Measurements from ENCODE around the gene ELANE. TPM values are rescaled to one million over a fixed set of nuclear protein-coding genes. Genes with fewer than 3 reads are reported as not detected.

ELANE gene
- total and polyA plus RNA-seq, 9 of the 15 experiments (the other 6 are each of a cell fraction or from before 2014, with no cell fraction given) = not detected

GRCh38 chr19:902446-903226 lies 50.5 kb downstream of the ELANE start:
- Histone ChIP-seq H3K27me3 (ENCODE audit: control insufficient read depth in 2 of 2, insufficient read depth in 2 of 2, low read length in 2 of 2) (no peaks in the 10 kb centered on the region), H3K4me2 (ENCODE audit: insufficient read depth, low read length) (no peak overlapping the region), H3K9me1 (ENCODE audit: control insufficient read depth, insufficient read depth, low read length) (peaks cover 5% of the 10 kb centered on the region), H3K9me3 (replicated peaks; ENCODE audit: control insufficient read depth, insufficient read depth, low read depth, low read length) (no peaks in the 10 kb centered on the region), H3K4me3 (no peak overlapping the region), H4K20me1 (replicated peaks; ENCODE audit: control insufficient read depth, insufficient read depth, low read length) (peaks cover 12% of the 10 kb centered on the region), H2AFZ (ENCODE audit: low read depth, low read length) (no peak overlapping the region), H3K27ac (ENCODE audit: extremely low read depth, low read depth, low read length) (peak overlapping the region; percentile 61; the same call in 1 of the 3 replicates), H3K9ac (ENCODE audit: insufficient read depth in 1 of 2, low read depth in 2 of 2, low read length in 2 of 2) (no peak overlapping the region; a peak in 1 of 4 replicates), H3K36me3 (ENCODE audit: control insufficient read depth, insufficient read depth, low read length) (peaks cover 64% of the 10 kb centered on the region; the same call in 2 of the 3 replicates), H3K4me1 (replicated peaks in 1 of 2; ENCODE audit: control insufficient read depth in 2 of 2, insufficient read depth in 2 of 2, low read length in 2 of 2) (peaks cover 52 to 83% of the 10 kb centered on the region in 2 experiments), H3K79me2 (ENCODE audit: control insufficient read depth, insufficient read depth, low read length) (peaks cover 73% of the 10 kb centered on the region)
- DNase-seq (ENCODE audit: extremely low read depth in 1 of 4, low spot score in 3 of 4) (no peak), ATAC-seq (no peak), FAIRE-seq (no peak)
- no TSS peak for BruUV-seq (replicated peaks)
- ChIA-PET POLR2A (interaction anchor here (3.2 kb wide), 1 partner anchor 9 kb away, joined by 15 read pairs; the partner anchor contains the start of genes MED16 and RNU6-9), CTCF (ENCODE audit: low intra/inter-chr PET ratio) (interaction anchor here (0.6 kb wide), 2 partner anchors 20 to 99 kb away, joined by 3 to 5 read pairs; no protein-coding TSS in a partner anchor)
- 81% methylated on average over 14 of the region's 14 CpGs for WGBS (ENCODE audit: insufficient coverage, low coverage, missing lambda C conversion rate)
- intact Hi-C loops (cut with micrococcal nuclease) = no loop called here
- in situ Hi-C loops (cut with MboI) = no loop called here
- TF ChIP-seq PTBP1 (IDR thresholded peaks at IDR 0.05; ENCODE audit: low read depth, low read length) = 0 out of 2 replicates have a peak, but pooled peaks have one; percentile 76
- TF ChIP-seq CTBP1 (IDR thresholded peaks at IDR 0.05; ENCODE audit: borderline replicate concordance) = no peak
- peak in 1 of 2 experiments; percentile 67; a peak in 1 of 4 replicates for TF ChIP-seq RCOR1 (IDR thresholded peaks at IDR 0.05; ENCODE audit: borderline replicate concordance in 1 of 2, low read depth in 2 of 2, low read length in 2 of 2)
- no peak for TF ChIP-seq PRPF4 (IDR thresholded peaks at IDR 0.05; ENCODE audit: insufficient read depth, low read depth, low read length, poor library complexity, severe bottlenecking)
- TF ChIP-seq, protein P1, sequence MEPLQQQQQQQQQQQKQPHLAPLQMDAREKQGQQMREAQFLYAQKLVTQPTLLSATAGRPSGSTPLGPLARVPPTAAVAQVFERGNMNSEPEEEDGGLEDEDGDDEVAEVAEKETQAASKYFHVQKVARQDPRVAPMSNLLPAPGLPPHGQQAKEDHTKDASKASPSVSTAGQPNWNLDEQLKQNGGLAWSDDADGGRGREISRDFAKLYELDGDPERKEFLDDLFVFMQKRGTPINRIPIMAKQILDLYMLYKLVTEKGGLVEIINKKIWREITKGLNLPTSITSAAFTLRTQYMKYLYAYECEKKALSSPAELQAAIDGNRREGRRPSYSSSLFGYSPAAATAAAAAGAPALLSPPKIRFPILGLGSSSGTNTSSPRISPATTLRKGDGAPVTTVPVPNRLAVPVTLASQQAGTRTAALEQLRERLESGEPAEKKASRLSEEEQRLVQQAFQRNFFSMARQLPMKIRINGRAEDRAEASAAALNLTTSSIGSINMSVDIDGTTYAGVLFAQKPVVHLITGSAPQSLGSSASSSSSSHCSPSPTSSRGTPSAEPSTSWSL (CRISPR knock-in tag; IDR thresholded peaks at IDR 0.05; ENCODE audit: borderline replicate concordance) = no peak
- peak; percentile 79 for TF ChIP-seq RBM25 (IDR thresholded peaks at IDR 0.05; ENCODE audit: low read depth, low read length, severe bottlenecking)
- no peak for TF ChIP-seq ZNF764 (CRISPR knock-in tag; IDR thresholded peaks at IDR 0.05; ENCODE audit: low read depth)
- no peak for TF ChIP-seq EP400 (IDR thresholded peaks at IDR 0.05)
- peak; percentile 81 for TF ChIP-seq HDAC2 (IDR thresholded peaks at IDR 0.05)
- TF ChIP-seq SMARCA5 (IDR thresholded peaks at IDR 0.05) = peak; percentile 91
- TF ChIP-seq ADNP (tag; IDR thresholded peaks at IDR 0.05) = peak; percentile 83
- TF ChIP-seq ZNF232 (CRISPR knock-in tag; IDR thresholded peaks at IDR 0.05) = no peak
- TF ChIP-seq ZFP36 (IDR thresholded peaks at IDR 0.05; ENCODE audit: low read depth, low read length, partially characterized antibody) = peak; percentile 88
- TF ChIP-seq ATF6 (CRISPR knock-in tag; IDR thresholded peaks at IDR 0.05) = no peak
- TF ChIP-seq SAFB (IDR thresholded peaks at IDR 0.05; ENCODE audit: borderline replicate concordance, low read depth, low read length) = no peak
- TF ChIP-seq ELF4 (CRISPR knock-in tag; IDR thresholded peaks at IDR 0.05) = no peak
- no peak for TF ChIP-seq BRCA1 (IDR thresholded peaks at IDR 0.05)
- TF ChIP-seq BRCA1 (CRISPR knock-in tag; IDR thresholded peaks at IDR 0.05) = no peak
- TF ChIP-seq ARHGAP35 (IDR thresholded peaks at IDR 0.05; ENCODE audit: partially characterized antibody) = no peak
- no peak for TF ChIP-seq NFYB (IDR thresholded peaks at IDR 0.05; ENCODE audit: extremely low read depth, insufficient read length)
- TF ChIP-seq TCFL5 (CRISPR knock-in tag; conservative IDR thresholded peaks at IDR 0.05) = no peak
